Lower lobe of right lung (tissue), 2 donors: ENCODE results near the gene MT1HL1. TPM values are rescaled to one million over a fixed set of nuclear protein-coding genes. Genes with fewer than 3 reads are reported as not detected.
A peak's percentile ranks its signal among the peaks of the same experiment; 100 is the strongest.

Experiments used
- ATAC-seq, 2 donors: fragments of 200-7000 bp; cut with Tn5 transposase; one replicate each; pipeline ENCODE4 v1.9.1; 2020 to 2022; ENCODE audit warnings: mild to moderate bottlenecking in 2 of 2, moderate library complexity in 2 of 2
- DNase-seq: peaks from one replicate; pipeline ENCODE4 v3.0.0-alpha.2; 2020
- H3K27ac ChIP-seq: fragments of 200-600 bp; one replicate; pipeline ENCODE4 v1.8.0; 2022
- H3K27me3 ChIP-seq: fragments of 200-600 bp; one replicate; pipeline ENCODE4 v1.8.0; 2022; ENCODE audit warnings: low read depth
- H3K36me3 ChIP-seq: fragments of 200-600 bp; one replicate; pipeline ENCODE4 v1.8.0; 2022; ENCODE audit warnings: mild to moderate bottlenecking
- H3K4me1 ChIP-seq: fragments of 200-600 bp; one replicate; pipeline ENCODE4 v1.8.0; 2022
- H3K4me3 ChIP-seq: fragments of 200-600 bp; one replicate; pipeline ENCODE4 v1.8.0; 2022; ENCODE audit warnings: mild to moderate bottlenecking
- H3K9me3 ChIP-seq: fragments of 200-600 bp; one replicate; pipeline ENCODE4 v1.8.0; 2022
- CTCF ChIP-seq: fragments of 200-600 bp; IDR thresholded peaks from one replicate; pipeline ENCODE4 v1.8.0; 2022; ENCODE audit warnings: antibody characterized with exemption, mild to moderate bottlenecking
- intact Hi-C: fragments of 100-400 bp; cut with DNase I; formaldehyde crosslinking; loops from one replicate; pipeline ENCODE4 v1.11.0; 2022
- total RNA-seq: library from RNA; stranded (reverse); fragmentation: NEBNext Ultra II Directional; extraction: Animal tissue kit (Norgen Biotek cat#: 25700); gene quantifications from one replicate; pipeline ENCODE4 v1.2.1, GENCODE V29; 2021
- donor health status: DM: no; HTN: yes; CAD: no; lungs with severe emphysema.

Gene MT1HL1
- total RNA-seq, 1 donor from 2014 or later, result not detected

DNA sequence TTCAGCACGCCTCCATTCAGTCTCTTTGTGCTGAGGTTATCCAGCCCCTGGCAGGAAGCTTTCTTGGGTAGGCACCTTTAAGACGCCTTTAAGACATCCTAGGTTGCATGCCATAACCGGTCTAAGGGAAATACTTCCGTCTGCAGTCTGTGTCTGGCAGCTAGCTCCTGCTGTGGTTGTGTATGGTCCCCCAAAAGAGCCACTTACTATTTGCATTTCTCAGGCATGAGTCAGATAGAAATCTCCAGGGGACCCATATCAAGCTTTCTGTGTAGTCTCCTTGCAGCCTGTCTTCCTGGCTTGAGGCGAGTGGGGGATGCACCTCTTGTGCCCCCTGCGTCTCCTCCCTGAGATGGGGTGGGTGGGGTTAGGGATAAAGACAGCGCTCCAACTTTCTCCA lies 27.8 kb upstream of the MT1HL1 start:
- DNase-seq, result no peak

DNA sequence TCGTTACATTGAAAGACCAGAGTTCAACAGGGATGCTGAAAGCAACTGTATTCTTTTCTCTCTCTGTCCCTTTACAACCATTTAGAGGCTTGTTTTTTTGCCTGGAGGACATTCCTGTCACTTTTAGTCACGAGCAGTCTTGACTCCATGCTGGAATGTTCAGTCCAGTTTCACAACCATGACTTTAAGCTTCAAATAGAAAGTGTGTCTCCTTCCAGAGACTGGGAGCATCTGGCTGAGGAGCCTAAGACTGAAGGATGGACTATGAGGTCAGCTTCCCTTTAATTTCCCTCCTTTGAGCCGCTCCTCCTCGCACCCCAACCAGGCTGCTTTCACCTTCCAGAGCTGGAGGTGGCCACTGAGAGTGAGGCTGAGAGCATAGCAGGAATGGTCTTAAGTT lies 27.2 kb upstream of the MT1HL1 start:
- no peak for TF ChIP-seq CTCF
- DNase-seq, result no peak
- Histone ChIP-seq H3K4me1 (peaks cover 8% of the 10 kb centered on the region), H3K4me3 (no peak overlapping the region), H3K9me3 (no peaks in the 10 kb centered on the region), H3K27me3 (no peaks in the 10 kb centered on the region), H3K36me3 (no peaks in the 10 kb centered on the region), H3K27ac (peak overlapping the region; percentile 58)
- intact Hi-C loops, result no loop called here
- peak; percentile 41 to 63 for ATAC-seq

More for the DNA sequence above, 27.8 kb upstream of the MT1HL1 start:
- intact Hi-C loops, result no loop called here
- peak; percentile 43 to 74 for ATAC-seq
- peaks cover 8% of the 10 kb centered on the region for H3K4me1 ChIP-seq
- H3K27ac ChIP-seq, result peak overlapping the region; percentile 58
- no peak overlapping the region for H3K4me3 ChIP-seq
- no peaks in the 10 kb centered on the region for H3K27me3 ChIP-seq
- H3K36me3 ChIP-seq, result no peaks in the 10 kb centered on the region
- H3K9me3 ChIP-seq, result no peaks in the 10 kb centered on the region
- no peak for TF ChIP-seq CTCF

DNA sequence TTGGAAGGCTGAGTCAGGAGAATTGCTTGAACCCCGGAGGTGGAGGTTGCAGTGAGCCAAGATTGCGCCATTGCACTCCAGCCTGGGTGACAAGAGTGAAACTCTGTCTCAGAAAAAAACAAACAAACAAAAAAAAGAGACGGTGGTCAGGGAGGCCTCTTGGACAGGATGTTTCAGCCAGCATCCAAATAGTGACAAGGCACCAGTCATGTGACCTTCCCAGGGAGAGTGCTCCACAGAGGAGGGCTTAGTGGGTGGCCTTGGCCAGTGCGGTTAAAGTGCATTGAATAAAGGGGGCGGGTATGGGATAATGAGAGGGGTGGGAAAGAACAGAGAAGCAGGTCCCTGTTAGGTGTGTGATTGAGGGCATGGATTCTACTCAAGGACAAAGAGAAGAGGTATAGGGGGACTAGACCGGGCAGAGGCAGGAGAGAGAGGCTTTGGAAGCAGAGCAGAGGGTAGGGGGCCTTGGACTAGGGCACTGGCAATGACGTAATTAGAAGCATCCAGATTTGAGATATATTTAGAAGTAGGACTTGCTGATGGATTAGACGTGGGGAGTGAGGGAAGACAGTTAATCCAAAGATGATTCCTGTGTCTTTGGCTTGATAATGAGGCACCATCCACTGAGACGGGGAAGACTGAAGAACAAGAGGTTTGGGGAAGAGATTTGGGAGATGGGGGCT lies 25.8 kb upstream of the MT1HL1 start:
- no peaks in the 10 kb centered on the region for H3K36me3 ChIP-seq
- no peaks in the 10 kb centered on the region for H3K9me3 ChIP-seq
- no peaks in the 10 kb centered on the region for H3K27me3 ChIP-seq
- ATAC-seq, result no peak
- no peak for DNase-seq
- H3K4me1 ChIP-seq, result peaks cover 8% of the 10 kb centered on the region
- intact Hi-C loops, result no loop called here
- H3K4me3 ChIP-seq, result no peak overlapping the region
- no peak overlapping the region for H3K27ac ChIP-seq
- no peak for TF ChIP-seq CTCF

GRCh38 chr1:237029240-237029639 lies 25.0 kb upstream of the MT1HL1 start:
- DNase-seq (no peak), ATAC-seq (no peak)
- Histone ChIP-seq H3K9me3 (no peaks in the 10 kb centered on the region), H3K36me3 (no peaks in the 10 kb centered on the region), H3K4me3 (no peak overlapping the region), H3K27ac (no peak overlapping the region), H3K4me1 (peaks cover 8% of the 10 kb centered on the region), H3K27me3 (no peaks in the 10 kb centered on the region)
- intact Hi-C loops, result no loop called here
- TF ChIP-seq CTCF, result no peak

DNA sequence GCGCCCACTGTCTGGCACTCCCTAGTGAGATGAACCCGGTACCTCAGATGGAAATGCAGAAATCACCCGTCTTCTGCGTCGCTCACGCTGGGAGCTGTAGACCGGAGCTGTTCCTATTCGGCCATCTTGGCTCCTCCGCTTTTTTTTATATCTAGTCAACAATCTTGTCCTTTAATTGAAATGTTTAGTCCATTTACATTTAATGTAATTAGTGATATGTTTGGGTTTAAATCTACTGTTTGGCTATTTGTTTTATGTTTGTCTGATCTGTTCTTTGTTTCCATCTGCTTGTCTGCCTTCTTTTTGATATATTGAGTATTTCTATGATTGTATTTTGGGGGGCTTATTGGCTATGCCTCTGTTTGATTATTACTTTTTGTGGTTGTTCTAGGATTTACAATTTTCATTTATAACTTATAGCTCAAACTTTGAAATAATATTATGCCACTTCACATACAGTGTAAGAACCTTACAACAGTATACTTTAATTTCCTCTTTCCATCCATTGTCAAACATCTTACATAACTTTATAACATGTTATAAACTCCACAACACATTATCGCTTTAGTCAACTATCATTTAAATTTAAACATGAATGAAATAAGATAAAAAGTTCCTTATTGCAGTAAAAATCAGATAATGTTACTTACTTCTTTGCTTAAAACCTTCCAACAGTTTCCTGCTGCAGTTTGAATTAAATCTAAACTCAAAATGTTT lies 21.3 kb upstream of the MT1HL1 start:
- no peaks in the 10 kb centered on the region for H3K36me3 ChIP-seq
- no peak overlapping the region for H3K27ac ChIP-seq
- intact Hi-C loops, result no loop called here
- H3K4me1 ChIP-seq, result no peaks in the 10 kb centered on the region
- no peak for TF ChIP-seq CTCF
- ATAC-seq, result no peak
- H3K4me3 ChIP-seq, result no peak overlapping the region
- no peaks in the 10 kb centered on the region for H3K27me3 ChIP-seq
- no peak for DNase-seq
- H3K9me3 ChIP-seq, result no peaks in the 10 kb centered on the region
